Activated CD8-positive, alpha-beta T cell treated with anti-CD3 and anti-CD28 coated beads for 36 hours (primary cell): ENCODE data around the gene CST6. TPM values are rescaled to one million over a fixed set of nuclear protein-coding genes. Genes with fewer than 3 reads are reported as not detected.

Experiments
- ATAC-seq: fragments of 200-7000 bp; cut with Tn5 transposase; one replicate; pipeline ENCODE4 v1.10.0; 2021; ENCODE audit warnings: mild to moderate bottlenecking, moderate library complexity
- CTCF ChIA-PET: fragments of 350-600 bp; sonication (Branson Sonifier 250); formaldehyde crosslinking; loops from one replicate; lab custom pipeline; 2021; ENCODE audit warnings: antibody characterized with exemption; lab: Charles Lee
- POLR2A ChIA-PET: fragments of 350-600 bp; sonication (Branson Sonifier 250); formaldehyde crosslinking; loops from one replicate; lab custom pipeline; 2021; ENCODE audit warnings: antibody characterized with exemption; lab: Charles Lee
- DNase-seq: peaks from one replicate; pipeline ENCODE4 v3.0.0-alpha.2; 2020
- H3K27ac Mint-ChIP-seq: one replicate; pipeline ENCODE4 v1.8.0; 2021; ENCODE audit warnings: mild to moderate bottlenecking, mixed read lengths
- H3K27me3 Mint-ChIP-seq: one replicate; pipeline ENCODE4 v1.8.0; 2021; ENCODE audit warnings: mixed read lengths
- H3K36me3 Mint-ChIP-seq: one replicate; pipeline ENCODE4 v1.8.0; 2021; ENCODE audit warnings: low read depth, mixed read lengths
- H3K4me1 Mint-ChIP-seq: one replicate; pipeline ENCODE4 v1.8.0; 2021; ENCODE audit warnings: low read depth, mixed read lengths
- H3K4me3 Mint-ChIP-seq: one replicate; pipeline ENCODE4 v1.8.0; 2021; ENCODE audit warnings: mild to moderate bottlenecking, moderate library complexity, mixed read lengths
- H3K9me3 Mint-ChIP-seq: one replicate; pipeline ENCODE4 v1.8.0; 2021; ENCODE audit warnings: mixed read lengths
- intact Hi-C: fragments of 100-400 bp; cut with micrococcal nuclease; formaldehyde crosslinking; loops from one replicate; pipeline ENCODE4 v1.10.0; 2022
- total RNA-seq, 2 experiments: library from RNA; stranded (reverse); gene quantifications; one replicate each; pipeline ENCODE4 v1.2.3, GENCODE V29; 2021
- TF ChIP-seq, protein P1 (sequence below): fragments of 200-600 bp; IDR thresholded peaks from one replicate; pipeline ENCODE4 v1.8.0; 2022; ENCODE audit warnings: antibody characterized with exemption, mild to moderate bottlenecking

CST6 gene
- total RNA-seq, 2 experiments from 2014 or later = 0.50 TPM; not detected in 1

DNA sequence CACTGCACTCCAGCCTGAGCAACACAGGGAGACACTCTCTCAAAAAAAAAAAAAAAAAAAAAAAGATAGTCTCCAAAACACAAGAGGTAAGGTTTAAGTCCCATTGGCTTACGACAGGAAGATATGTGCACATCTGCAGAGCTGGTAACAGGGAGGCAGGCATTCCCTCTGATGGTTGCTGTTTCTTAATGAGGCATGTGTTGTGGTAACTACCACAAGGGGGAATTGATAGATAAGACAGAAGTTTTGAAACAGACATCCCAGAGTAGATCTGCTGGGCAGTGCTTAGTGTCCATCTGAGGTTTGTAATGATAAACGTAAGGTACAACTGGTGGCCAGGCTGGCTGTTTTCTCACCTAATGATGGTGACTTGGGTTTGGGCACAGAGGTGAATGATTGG, 14.5 kb upstream of the CST6 start:
- ChIA-PET CTCF (interaction anchor here (1.1 kb wide), 1 partner anchor 113 kb away, joined by 4 read pairs; no protein-coding TSS in a partner anchor), POLR2A (no interaction called here)
- Mint-ChIP-seq H3K27me3 (no peaks in the 10 kb centered on the region), H3K9me3 (no peaks in the 10 kb centered on the region), H3K4me3 (no peak overlapping the region), H3K36me3 (peaks cover 48% of the 10 kb centered on the region), H3K4me1 (peaks cover 17% of the 10 kb centered on the region), H3K27ac (peak overlapping the region; percentile 11)
- ATAC-seq = no peak
- no peak for DNase-seq
- TF ChIP-seq, protein P1, sequence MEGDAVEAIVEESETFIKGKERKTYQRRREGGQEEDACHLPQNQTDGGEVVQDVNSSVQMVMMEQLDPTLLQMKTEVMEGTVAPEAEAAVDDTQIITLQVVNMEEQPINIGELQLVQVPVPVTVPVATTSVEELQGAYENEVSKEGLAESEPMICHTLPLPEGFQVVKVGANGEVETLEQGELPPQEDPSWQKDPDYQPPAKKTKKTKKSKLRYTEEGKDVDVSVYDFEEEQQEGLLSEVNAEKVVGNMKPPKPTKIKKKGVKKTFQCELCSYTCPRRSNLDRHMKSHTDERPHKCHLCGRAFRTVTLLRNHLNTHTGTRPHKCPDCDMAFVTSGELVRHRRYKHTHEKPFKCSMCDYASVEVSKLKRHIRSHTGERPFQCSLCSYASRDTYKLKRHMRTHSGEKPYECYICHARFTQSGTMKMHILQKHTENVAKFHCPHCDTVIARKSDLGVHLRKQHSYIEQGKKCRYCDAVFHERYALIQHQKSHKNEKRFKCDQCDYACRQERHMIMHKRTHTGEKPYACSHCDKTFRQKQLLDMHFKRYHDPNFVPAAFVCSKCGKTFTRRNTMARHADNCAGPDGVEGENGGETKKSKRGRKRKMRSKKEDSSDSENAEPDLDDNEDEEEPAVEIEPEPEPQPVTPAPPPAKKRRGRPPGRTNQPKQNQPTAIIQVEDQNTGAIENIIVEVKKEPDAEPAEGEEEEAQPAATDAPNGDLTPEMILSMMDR = no peak
- intact Hi-C loops = no loop called here

DNA sequence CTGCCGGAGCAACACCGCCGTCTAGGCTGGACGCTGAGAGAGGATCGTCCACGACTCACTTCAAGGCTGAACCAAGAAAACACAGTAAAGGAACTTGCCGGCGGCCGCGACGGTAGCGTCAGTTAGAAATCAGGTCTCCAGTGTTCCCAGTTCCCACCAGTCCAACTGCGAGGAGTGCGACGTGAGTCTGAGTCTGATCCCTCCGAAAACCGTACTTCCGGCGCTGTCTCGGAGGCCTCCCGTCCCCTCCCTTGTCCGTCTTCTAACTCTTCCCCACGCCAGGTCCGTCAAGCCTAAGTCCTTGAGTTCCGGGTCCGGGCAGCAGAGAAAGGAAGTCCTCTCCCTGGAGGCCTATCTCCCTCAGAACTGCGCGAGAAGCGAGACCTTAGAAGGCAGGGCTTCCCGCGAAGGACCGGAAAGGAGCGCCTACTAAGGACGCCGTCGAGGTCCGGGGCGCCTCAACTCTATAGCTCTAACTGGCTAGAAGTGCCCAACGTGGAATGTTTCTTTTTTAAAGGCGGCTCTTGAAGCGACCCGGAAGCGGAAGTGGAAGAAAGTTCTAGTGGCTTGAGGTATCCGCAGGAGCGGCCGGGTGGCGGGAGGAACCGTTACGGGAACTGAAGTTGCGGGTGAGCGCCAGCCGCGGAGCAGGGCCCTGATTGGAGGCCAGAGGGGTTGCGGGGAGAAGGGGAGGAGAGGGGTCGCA, 9.7 kb upstream of the CST6 start, which contains the start of the genes BANF1 and EIF1AD:
Gene BANF1, plus strand, starts transcription at position 562 of the 706 bp plus-strand sequence. CDS start 748 bp downstream, outside the sequence.
Gene EIF1AD, minus strand, starts transcription at position 216 of the 706 bp plus-strand sequence. CDS start 1,768 bp downstream, outside the sequence.
- intact Hi-C loops = no loop called here
- CTCF ChIA-PET = interaction anchor here (0.9 to 1.9 kb wide), 8 partner anchors 12 to 222 kb away, joined by 3 to 14 read pairs (median 4); partner anchors contain the start of genes AP5B1 and CCDC85B
- peaks cover 34% of the 10 kb centered on the region for H3K4me1 Mint-ChIP-seq
- DNase-seq (peak; percentile 96), ATAC-seq (peak; percentile 93)
- TF ChIP-seq, protein P1 = no peak
- peak within 1 kb of the TSS; percentile 98 for H3K4me3 Mint-ChIP-seq
- POLR2A ChIA-PET = interaction anchor here (0.6 to 1.4 kb wide), 11 partner anchors 8 to 290 kb away, joined by 3 to 10 read pairs (median 4); partner anchors contain the start of genes CCDC85B, CST6, KAT5 and MUS81
- no peaks in the 10 kb centered on the region for H3K9me3 Mint-ChIP-seq
- peak within 1 kb of the TSS; percentile 98 for H3K27ac Mint-ChIP-seq
- no peaks in the 10 kb centered on the region for H3K27me3 Mint-ChIP-seq
- peaks cover 63% of the 10 kb centered on the region for H3K36me3 Mint-ChIP-seq

DNA sequence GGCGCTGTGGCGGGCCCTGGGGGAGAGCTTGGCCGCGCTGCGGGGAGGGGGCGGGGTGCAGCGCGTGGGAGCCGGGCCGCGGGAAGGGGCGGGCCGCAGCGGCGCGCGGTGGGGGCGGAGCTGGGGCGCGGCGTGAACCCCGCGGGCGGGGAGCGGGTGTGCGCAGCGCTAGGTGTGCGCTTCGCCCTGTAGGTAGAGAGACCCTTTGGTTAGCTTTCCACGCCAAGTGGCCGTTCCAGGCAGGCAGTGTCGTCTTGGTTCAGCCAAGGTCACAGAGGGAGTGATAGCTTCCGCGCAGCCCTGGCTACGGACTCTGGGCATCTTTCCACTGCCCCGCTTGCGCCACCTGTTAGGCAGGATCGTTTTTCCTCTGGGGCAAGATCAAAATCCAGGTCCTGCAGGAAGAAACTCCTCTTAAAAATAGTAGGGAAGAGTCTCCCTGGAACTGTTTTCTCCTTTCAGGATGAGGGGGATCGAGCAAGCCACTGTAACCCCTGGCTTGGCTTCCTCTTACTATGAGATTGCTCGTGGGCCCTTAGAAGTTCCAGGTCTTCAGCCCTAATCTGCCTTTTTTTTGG, 9.1 kb upstream of the CST6 start:
- CTCF ChIA-PET = interaction anchor here (0.9 to 1.9 kb wide), 8 partner anchors 13 to 223 kb away, joined by 3 to 14 read pairs (median 4); partner anchors contain the start of genes AP5B1 and CCDC85B
- TF ChIP-seq, protein P1 = no peak
- Mint-ChIP-seq H3K27ac (peak overlapping the region; percentile 98), H3K27me3 (no peaks in the 10 kb centered on the region), H3K9me3 (no peaks in the 10 kb centered on the region), H3K4me3 (peak overlapping the region; percentile 98), H3K36me3 (peaks cover 57% of the 10 kb centered on the region), H3K4me1 (peaks cover 34% of the 10 kb centered on the region)
- peak; percentile 58 for ATAC-seq
- intact Hi-C loops = no loop called here
- POLR2A ChIA-PET = interaction anchor here (0.6 to 1.4 kb wide), 12 partner anchors 9 to 291 kb away, joined by 3 to 10 read pairs (median 4); partner anchors contain the start of genes CCDC85B, CST6, KAT5 and MUS81
- DNase-seq = no peak

DNA sequence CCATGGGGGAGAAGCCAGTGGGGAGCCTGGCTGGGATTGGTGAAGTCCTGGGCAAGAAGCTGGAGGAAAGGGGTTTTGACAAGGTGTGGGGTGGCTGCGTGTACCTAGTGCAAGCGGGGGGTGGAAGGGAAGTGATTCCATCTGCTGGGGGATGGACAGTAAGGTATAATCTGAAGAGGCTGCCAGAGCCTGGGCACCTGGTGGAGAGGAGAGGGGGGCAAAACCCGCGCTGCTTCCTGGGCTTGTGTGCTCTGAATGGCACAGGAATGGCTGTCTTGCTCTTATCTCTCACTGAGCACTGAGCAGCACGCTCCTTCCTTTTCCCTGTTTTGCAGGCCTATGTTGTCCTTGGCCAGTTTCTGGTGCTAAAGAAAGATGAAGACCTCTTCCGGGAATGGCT, 8.5 kb upstream of the CST6 start:
- TF ChIP-seq, protein P1 = no peak
- Mint-ChIP-seq H3K27me3 (no peaks in the 10 kb centered on the region), H3K36me3 (peaks cover 54% of the 10 kb centered on the region), H3K27ac (peak overlapping the region; percentile 88), H3K4me1 (peaks cover 34% of the 10 kb centered on the region), H3K4me3 (peak overlapping the region; percentile 98), H3K9me3 (no peaks in the 10 kb centered on the region)
- DNase-seq (no peak), ATAC-seq (no peak)
- POLR2A ChIA-PET = interaction anchor here (0.7 to 1.4 kb wide), 10 partner anchors 8 to 114 kb away, joined by 3 to 10 read pairs (median 4); partner anchors contain the start of genes CCDC85B, CST6 and SF3B2
- CTCF ChIA-PET = interaction anchor here (1.3 to 1.9 kb wide), 4 partner anchors 19 to 130 kb away, joined by 4 to 14 read pairs (median 6); partner anchors contain the start of gene CCDC85B
- intact Hi-C loops = no loop called here
